Measurements from ENCODE around the gene CHST15. TPM values are rescaled to one million over a fixed set of nuclear protein-coding genes. Genes with fewer than 3 reads are reported as not detected.

The CHST15 gene
- total and polyA plus RNA-seq, 4 donors, result 5.4 to 45.3 (median 36.7) TPM

GRCh38 chr10:124086097-124086710, 7.2 kb downstream of the CHST15 start:
- H3K36me3 ChIP-seq (ENCODE audit: control insufficient read depth in 4 of 4, insufficient read depth in 4 of 4, low read length in 4 of 4), result no peaks in the 10 kb centered on the region

GRCh38 chr10:124085680-124086079, 7.7 kb downstream of the CHST15 start:
- no peak overlapping the region for H3K27ac ChIP-seq (ENCODE audit: low read depth in 1 of 2, low read length in 1 of 2)
- 78 to 83% methylated on average over 7 of the region's 7 CpGs for WGBS, 2 donors
- peaks cover 0 to 29% (median 0%) of the 10 kb centered on the region in 5 donors for H3K4me1 ChIP-seq (ENCODE audit: control insufficient read depth in 5 of 5, insufficient read depth in 5 of 5, low read length in 5 of 5)
- H3K36me3 ChIP-seq (ENCODE audit: control insufficient read depth in 4 of 4, insufficient read depth in 4 of 4, low read length in 4 of 4), result no peaks in the 10 kb centered on the region
- H3K4me3 ChIP-seq, result no peak overlapping the region
- no peaks in the 10 kb centered on the region for H3K9me3 ChIP-seq (ENCODE audit: control insufficient read depth in 4 of 4, insufficient read depth in 3 of 4, low read length in 3 of 4)
- DNase-seq, result no peak
- no peak overlapping the region for H3K9ac ChIP-seq (ENCODE audit: insufficient read depth in 1 of 2, low read length in 2 of 2)
- ATAC-seq (ENCODE audit: insufficient read depth, low FRiP score), result no peak
- TF ChIP-seq CTCF (IDR thresholded peaks at IDR 0.05; ENCODE audit: control extremely low read depth, extremely low read depth), result no peak
- H3K27me3 ChIP-seq (ENCODE audit: control insufficient read depth in 3 of 3, insufficient read depth in 3 of 3, low read length in 2 of 3), result peaks cover 0 to 4% (median under 1%) of the 10 kb centered on the region in 3 donors

More at GRCh38 chr10:124086097-124086710, 7.2 kb downstream of the CHST15 start:
- Histone ChIP-seq H3K9ac (ENCODE audit: insufficient read depth in 1 of 2, low read length in 2 of 2) (no peak overlapping the region), H3K4me3 (no peak overlapping the region), H3K27ac (ENCODE audit: low read depth in 1 of 2, low read length in 1 of 2) (no peak overlapping the region), H3K9me3 (ENCODE audit: control insufficient read depth in 4 of 4, insufficient read depth in 3 of 4, low read length in 3 of 4) (no peaks in the 10 kb centered on the region), H3K27me3 (ENCODE audit: control insufficient read depth in 3 of 3, insufficient read depth in 3 of 3, low read length in 2 of 3) (peaks cover 0 to 5% (median 5%) of the 10 kb centered on the region in 3 donors), H3K4me1 (ENCODE audit: control insufficient read depth in 5 of 5, insufficient read depth in 5 of 5, low read length in 5 of 5) (peaks cover 0 to 29% (median 0%) of the 10 kb centered on the region in 5 donors)
- no peak for TF ChIP-seq CTCF (IDR thresholded peaks at IDR 0.05; ENCODE audit: control extremely low read depth, extremely low read depth)
- ATAC-seq (ENCODE audit: insufficient read depth, low FRiP score), result no peak
- 50 to 67% methylated on average over 14 of the region's 14 CpGs for WGBS, 2 donors
- no peak for DNase-seq

- DNase-seq (no peak), ATAC-seq (ENCODE audit: insufficient read depth, low FRiP score) (no peak)
- Histone ChIP-seq H3K36me3 (ENCODE audit: control insufficient read depth in 4 of 4, insufficient read depth in 4 of 4, low read length in 4 of 4) (no peaks in the 10 kb centered on the region), H3K27ac (ENCODE audit: low read depth in 1 of 2, low read length in 1 of 2) (no peak overlapping the region), H3K27me3 (ENCODE audit: control insufficient read depth in 3 of 3, insufficient read depth in 3 of 3, low read length in 2 of 3) (no peaks in the 10 kb centered on the region), H3K4me3 (no peak overlapping the region), H3K9ac (ENCODE audit: insufficient read depth in 1 of 2, low read length in 2 of 2) (no peak overlapping the region), H3K4me1 (ENCODE audit: control insufficient read depth in 5 of 5, insufficient read depth in 5 of 5, low read length in 5 of 5) (peaks cover 0 to 25% (median 0%) of the 10 kb centered on the region in 5 donors), H3K9me3 (ENCODE audit: control insufficient read depth in 4 of 4, insufficient read depth in 3 of 4, low read length in 3 of 4) (no peaks in the 10 kb centered on the region)
- 71 to 89% methylated on average over 9 of the region's 9 CpGs for WGBS, 2 donors
- TF ChIP-seq CTCF (IDR thresholded peaks at IDR 0.05; ENCODE audit: control extremely low read depth, extremely low read depth), result no peak
These were observed 8.7 kb downstream of the CHST15 start for GRCh38 chr10:124084708-124085107.
